Measurements from ENCODE around the gene PSG5. TPM values are rescaled to one million over a fixed set of nuclear protein-coding genes. Genes with fewer than 3 reads are reported as not detected.
"Not testable (repeated sequence)": the region's sequence is repeated elsewhere in the genome, so short reads cannot be mapped to it uniquely, and the experiment has no call there.

The PSG5 gene
- total RNA-seq, 2 donors from 2014 or later = not detected

- not testable (repeated sequence) for H3K36me3 Mint-ChIP-seq (ENCODE audit: low read depth); H3K4me3 Mint-ChIP-seq; H3K4me1 Mint-ChIP-seq; H3K9me3 Mint-ChIP-seq; H3K27me3 Mint-ChIP-seq; ATAC-seq (replicated peaks); H3K27ac Mint-ChIP-seq
Measured at GRCh38 chr19:43201337-43201801, 15.0 kb upstream of the PSG5 start.

GRCh38 chr19:43198686-43199419 lies 12.5 kb upstream of the PSG5 start:
- peaks cover 18% of the 10 kb centered on the region for H3K27me3 Mint-ChIP-seq
- H3K9me3 Mint-ChIP-seq; H3K36me3 Mint-ChIP-seq (ENCODE audit: low read depth); H3K4me3 Mint-ChIP-seq; H3K27ac Mint-ChIP-seq; ATAC-seq (replicated peaks); H3K4me1 Mint-ChIP-seq: not testable (repeated sequence)

GRCh38 chr19:43197666-43198397 lies 11.5 kb upstream of the PSG5 start:
- H3K4me3 Mint-ChIP-seq; H3K4me1 Mint-ChIP-seq; H3K36me3 Mint-ChIP-seq (ENCODE audit: low read depth); ATAC-seq (replicated peaks); H3K9me3 Mint-ChIP-seq; H3K27ac Mint-ChIP-seq: not testable (repeated sequence)
- peaks cover 18% of the 10 kb centered on the region for H3K27me3 Mint-ChIP-seq

GRCh38 chr19:43194397-43194796 lies 8.1 kb upstream of the PSG5 start:
- H3K4me3 Mint-ChIP-seq; ATAC-seq (replicated peaks): not testable (repeated sequence)

GRCh38 chr19:43192381-43193155 lies 6.2 kb upstream of the PSG5 start:
- not testable (repeated sequence) for ATAC-seq (replicated peaks)
- H3K27me3 Mint-ChIP-seq = peaks cover 21% of the 10 kb centered on the region

More at GRCh38 chr19:43194397-43194796, 8.1 kb upstream of the PSG5 start:
- not testable (repeated sequence) for H3K27ac Mint-ChIP-seq; H3K4me1 Mint-ChIP-seq; H3K36me3 Mint-ChIP-seq (ENCODE audit: low read depth); H3K9me3 Mint-ChIP-seq
- peaks cover 18% of the 10 kb centered on the region for H3K27me3 Mint-ChIP-seq

GRCh38 chr19:43188092-43188491 lies 1.8 kb upstream of the PSG5 start:
- not testable (repeated sequence) for ATAC-seq (replicated peaks); H3K4me1 Mint-ChIP-seq; H3K9me3 Mint-ChIP-seq; H3K4me3 Mint-ChIP-seq; H3K36me3 Mint-ChIP-seq (ENCODE audit: low read depth); H3K27ac Mint-ChIP-seq
- peaks cover 12% of the 10 kb centered on the region for H3K27me3 Mint-ChIP-seq

More at GRCh38 chr19:43192381-43193155, 6.2 kb upstream of the PSG5 start:
- not testable (repeated sequence) for H3K9me3 Mint-ChIP-seq; H3K4me3 Mint-ChIP-seq; H3K36me3 Mint-ChIP-seq (ENCODE audit: low read depth); H3K27ac Mint-ChIP-seq; H3K4me1 Mint-ChIP-seq

GRCh38 chr19:43181869-43182771 lies 4.2 kb downstream of the PSG5 start:
- H3K36me3 Mint-ChIP-seq (ENCODE audit: low read depth); H3K27ac Mint-ChIP-seq; H3K9me3 Mint-ChIP-seq; H3K27me3 Mint-ChIP-seq; H3K4me3 Mint-ChIP-seq; H3K4me1 Mint-ChIP-seq; ATAC-seq (replicated peaks): not testable (repeated sequence)

GRCh38 chr19:43179569-43180147 lies 6.7 kb downstream of the PSG5 start:
- not testable (repeated sequence) for H3K27me3 Mint-ChIP-seq; H3K9me3 Mint-ChIP-seq; H3K36me3 Mint-ChIP-seq (ENCODE audit: low read depth); H3K4me1 Mint-ChIP-seq; H3K27ac Mint-ChIP-seq; ATAC-seq (replicated peaks); H3K4me3 Mint-ChIP-seq

DNA sequence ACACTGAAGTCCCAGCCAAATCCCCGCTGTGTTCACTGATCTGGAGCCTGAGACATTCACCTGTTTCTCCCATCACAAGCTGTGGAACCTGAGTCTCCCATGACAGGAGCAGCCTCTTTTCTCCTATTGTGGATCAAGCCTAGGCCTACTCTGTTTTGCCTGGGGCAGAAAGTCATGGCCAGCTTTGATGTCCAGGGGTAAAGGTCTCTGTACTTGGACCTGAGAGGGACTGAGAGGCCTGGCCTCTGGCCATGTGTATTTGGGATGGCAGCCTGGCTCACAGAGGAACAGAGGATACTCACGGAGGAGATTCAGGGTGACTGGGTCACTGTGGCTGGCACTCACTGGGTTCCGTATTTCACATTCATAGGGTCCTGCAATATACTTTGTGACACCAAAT lies 7.8 kb downstream of the PSG5 start:
- H3K9me3 Mint-ChIP-seq; H3K27ac Mint-ChIP-seq; H3K4me1 Mint-ChIP-seq; H3K36me3 Mint-ChIP-seq (ENCODE audit: low read depth); H3K4me3 Mint-ChIP-seq; H3K27me3 Mint-ChIP-seq; ATAC-seq (replicated peaks): not testable (repeated sequence)

DNA sequence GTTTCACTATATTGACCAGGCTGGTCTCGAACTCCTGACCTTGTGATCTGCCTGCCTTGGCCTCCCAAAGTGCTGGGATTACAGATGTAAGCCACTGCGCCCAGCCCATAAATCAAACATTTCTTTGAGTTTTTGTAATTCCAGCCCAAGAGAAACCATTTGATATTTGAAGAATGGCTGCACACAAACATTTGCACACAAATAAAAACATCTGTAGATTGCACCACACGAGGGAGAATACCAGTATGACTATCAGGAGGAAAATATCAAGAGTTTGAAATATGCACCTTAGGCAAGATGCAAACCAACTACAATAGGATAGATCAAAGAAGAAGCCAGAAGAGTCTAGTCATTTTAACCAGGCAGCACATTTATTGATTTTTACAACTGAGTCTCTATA lies 20.4 kb downstream of the PSG5 start:
- ATAC-seq (replicated peaks); H3K9me3 Mint-ChIP-seq; H3K36me3 Mint-ChIP-seq (ENCODE audit: low read depth); H3K4me3 Mint-ChIP-seq; H3K27ac Mint-ChIP-seq; H3K4me1 Mint-ChIP-seq: not testable (repeated sequence)
- peaks cover 45% of the 10 kb centered on the region for H3K27me3 Mint-ChIP-seq

DNA sequence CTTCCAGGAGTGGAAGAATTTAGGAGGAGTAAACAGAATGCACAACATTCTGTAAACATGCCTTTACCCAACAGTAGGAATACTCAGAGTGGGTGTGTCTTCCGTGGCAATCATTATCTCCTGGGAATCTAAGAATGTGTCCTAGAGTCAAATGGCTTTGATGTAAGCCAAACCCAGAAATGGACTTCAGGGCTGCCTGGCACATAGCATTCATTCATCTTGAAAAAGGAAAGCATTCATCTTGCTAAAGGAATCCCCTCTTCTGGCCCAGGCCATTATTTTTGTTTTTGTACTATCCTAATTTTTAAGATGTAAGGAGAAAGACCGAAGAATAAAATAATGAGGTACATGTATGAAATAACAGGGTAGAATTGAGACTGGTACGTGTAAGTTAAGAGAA lies 23.2 kb downstream of the PSG5 start:
- H3K27ac Mint-ChIP-seq; H3K4me3 Mint-ChIP-seq; ATAC-seq (replicated peaks); H3K4me1 Mint-ChIP-seq; H3K36me3 Mint-ChIP-seq (ENCODE audit: low read depth); H3K9me3 Mint-ChIP-seq: not testable (repeated sequence)
- peaks cover 36% of the 10 kb centered on the region for H3K27me3 Mint-ChIP-seq

DNA sequence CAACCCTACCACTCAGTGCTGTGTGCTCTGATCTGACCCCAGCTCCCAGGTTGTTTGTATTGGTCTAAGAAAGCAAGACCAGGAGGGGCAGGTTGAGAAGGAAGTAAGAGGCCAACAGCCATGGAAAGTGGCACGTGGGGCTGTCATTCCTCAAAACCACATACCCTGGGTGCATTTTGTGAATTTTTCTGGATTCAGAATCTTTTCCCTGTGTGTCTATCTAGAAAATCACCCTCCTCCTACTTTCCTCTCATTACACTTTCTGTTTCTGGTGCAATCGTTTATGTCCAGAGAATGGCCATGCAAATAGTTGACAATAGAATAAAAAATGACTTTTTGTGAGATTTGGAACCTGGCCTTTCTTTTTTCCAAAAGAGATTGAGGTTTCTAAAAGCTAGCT lies 24.1 kb downstream of the PSG5 start:
- peaks cover 36% of the 10 kb centered on the region for H3K27me3 Mint-ChIP-seq
- H3K27ac Mint-ChIP-seq; H3K36me3 Mint-ChIP-seq (ENCODE audit: low read depth); ATAC-seq (replicated peaks); H3K4me1 Mint-ChIP-seq; H3K4me3 Mint-ChIP-seq; H3K9me3 Mint-ChIP-seq: not testable (repeated sequence)

DNA sequence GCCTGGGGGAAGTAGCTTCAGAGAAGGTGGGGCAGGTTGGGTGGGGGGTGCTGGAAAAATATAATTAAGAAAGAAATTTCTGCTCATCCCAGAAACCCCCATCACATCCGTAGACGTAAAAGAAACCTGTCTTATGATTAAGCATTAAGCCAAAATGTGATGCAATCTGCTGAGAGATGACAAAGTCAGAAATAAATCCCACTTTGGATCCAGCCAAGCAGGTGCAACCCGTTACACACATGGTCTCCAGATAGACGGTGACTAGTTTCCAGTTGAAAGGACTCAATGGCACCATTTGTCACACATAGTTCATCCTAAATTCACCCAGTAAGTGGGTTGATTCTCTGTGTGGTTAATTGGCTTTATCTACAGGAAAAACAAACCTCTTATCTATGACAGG lies 34.1 kb downstream of the PSG5 start:
- Mint-ChIP-seq H3K27me3 (peaks cover 6% of the 10 kb centered on the region), H3K4me1 (no peaks in the 10 kb centered on the region), H3K4me3 (no peak overlapping the region), H3K9me3 (no peaks in the 10 kb centered on the region), H3K36me3 (ENCODE audit: low read depth) (no peaks in the 10 kb centered on the region), H3K27ac (no peak overlapping the region)
- no peak for ATAC-seq (replicated peaks)

DNA sequence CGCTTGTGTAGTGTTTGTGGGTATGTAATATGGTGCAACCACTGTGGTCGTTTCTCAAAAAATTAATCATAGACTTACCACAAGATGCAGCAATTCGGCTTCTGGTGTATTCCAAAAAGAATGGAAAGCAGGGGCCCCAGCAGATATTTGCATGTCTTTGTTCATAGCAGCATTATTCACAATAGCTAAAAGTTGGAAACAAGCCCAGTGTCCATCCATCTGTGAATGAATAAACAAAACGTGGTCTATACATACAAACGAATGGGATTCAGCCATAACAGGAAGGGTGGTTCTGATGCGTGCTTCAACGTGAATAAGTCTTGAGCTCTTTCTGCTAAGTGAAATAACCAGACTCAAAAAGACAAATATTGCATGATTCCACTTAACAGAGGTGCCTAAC lies 36.5 kb downstream of the PSG5 start:
- not testable (repeated sequence) for H3K27ac Mint-ChIP-seq; ATAC-seq (replicated peaks); H3K4me3 Mint-ChIP-seq; H3K36me3 Mint-ChIP-seq (ENCODE audit: low read depth); H3K4me1 Mint-ChIP-seq; H3K9me3 Mint-ChIP-seq
- peaks cover 23% of the 10 kb centered on the region for H3K27me3 Mint-ChIP-seq
